OCI-LY3 (cell line): ENCODE data around the gene NDUFV1.
"Not testable (repeated sequence)": the region's sequence is repeated elsewhere in the genome, so short reads cannot be mapped to it uniquely, and the experiment has no call there.

Experiments used
- H2AFZ ChIP-seq: fragments of 200-600, 300-600 bp; shearing (Covaris generic); 2 replicates; pipeline ENCODE4 v1.6.0; 2014; ENCODE audit warnings: antibody characterized with exemption, low read depth, low read length
- H3K27ac ChIP-seq: fragments of 200-600, 300-600 bp; sonication (generic); 2 replicates; pipeline ENCODE4 v1.5.1; 2014; ENCODE audit warnings: mild to moderate bottlenecking, low read length, moderate library complexity, mixed read lengths
- H3K27me3 ChIP-seq: fragments of 200-600, 300-600 bp; sonication (generic); 2 replicates; pipeline ENCODE4 v1.6.1; 2014; ENCODE audit warnings: low read depth, low read length, mixed read lengths
- H3K36me3 ChIP-seq: fragments of 200-600, 300-600 bp; sonication (generic); replicated peaks from 2 replicates; pipeline ENCODE3; 2014; ENCODE audit warnings: low read depth, low read length, mixed read lengths
- H3K4me1 ChIP-seq: fragments of 300-600, 200-600 bp; sonication (generic); 2 replicates; pipeline ENCODE4 v1.6.1; 2014; ENCODE audit warnings: low read length, mixed read lengths
- H3K4me2 ChIP-seq: fragments of 200-600, 300-600 bp; sonication (generic); 2 replicates; pipeline ENCODE4 v1.6.1; 2014; ENCODE audit warnings: low read length, mixed read lengths
- H3K4me3 ChIP-seq: fragments of 300-600, 200-600 bp; sonication (generic); 2 replicates; pipeline ENCODE4 v1.5.1; 2014; ENCODE audit warnings: antibody characterized with exemption, mild to moderate bottlenecking, low read length, moderate library complexity
- H3K79me2 ChIP-seq: fragments of 300-600, 200-600 bp; shearing (Covaris generic); 2 replicates; pipeline ENCODE4 v1.6.1; 2014; ENCODE audit warnings: mild to moderate bottlenecking, low read length, mixed read lengths
- H3K9ac ChIP-seq: fragments of 300-600, 200-600 bp; shearing (Covaris generic); 2 replicates; pipeline ENCODE4 v1.6.0; 2014; ENCODE audit warnings: mild to moderate bottlenecking, low read length, moderate library complexity
- H3K9me3 ChIP-seq: fragments of 200-600, 300-600 bp; shearing (Covaris generic); 2 replicates; pipeline ENCODE4 v1.6.1; 2014; ENCODE audit warnings: low read length, mixed read lengths; ENCODE audit not compliant: insufficient read depth
- H4K20me1 ChIP-seq: fragments of 200-600, 300-600 bp; sonication (generic); 2 replicates; pipeline ENCODE4 v1.6.1; 2016; ENCODE audit warnings: low read length, mixed read lengths; ENCODE audit not compliant: insufficient read depth
- CTCF ChIP-seq: fragments of 200-600, 300-600 bp; sonication (generic); IDR thresholded peaks from 2 replicates; pipeline ENCODE4 v1.5.1; 2014; ENCODE audit warnings: antibody characterized with exemption, low read length, low read depth
- EZH2phosphoT487 ChIP-seq: fragments of 200-600 bp; shearing (Covaris generic); IDR thresholded peaks from 2 replicates; pipeline ENCODE4 v1.6.1; 2018; ENCODE audit warnings: antibody characterized with exemption, mixed run types, low read depth

Gene NDUFV1

DNA sequence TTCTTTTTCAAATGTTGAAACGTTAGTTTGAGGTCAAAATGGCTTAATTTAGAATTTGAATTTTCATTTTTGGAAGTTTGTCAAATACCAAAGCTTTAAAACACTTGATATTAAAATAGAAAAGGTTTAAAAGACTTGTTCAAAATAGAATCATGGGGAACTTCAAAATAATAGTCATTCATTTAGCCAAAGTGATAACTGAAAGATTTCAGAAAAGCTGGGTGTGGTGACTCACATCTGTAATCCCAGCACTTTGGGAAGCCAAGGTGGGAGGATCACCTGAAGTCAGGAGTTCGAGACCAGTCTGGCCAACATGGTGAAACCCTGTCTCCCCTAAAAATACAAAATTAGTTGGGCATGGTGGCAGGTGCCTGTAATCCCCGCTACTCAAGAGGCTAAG lies 12.3 kb upstream of the NDUFV1 start:
- Histone ChIP-seq H3K4me1 (peaks cover 12% of the 10 kb centered on the region), H3K9me3 (peaks cover 3% of the 10 kb centered on the region; the same call in 1 of the 2 replicates), H3K79me2 (no peaks in the 10 kb centered on the region), H3K4me2 (no peak overlapping the region), H3K27ac (no peak overlapping the region), H3K4me3 (no peak overlapping the region), H3K27me3 (0 out of 2 replicates have a peak, but pooled peaks cover 5% of the 10 kb centered on the region), H3K9ac (no peak overlapping the region), H3K36me3 (peaks cover 6% of the 10 kb centered on the region), H2AFZ (no peak overlapping the region), H4K20me1 (no peaks in the 10 kb centered on the region)
- TF ChIP-seq CTCF (no peak), EZH2phosphoT487 (no peak)

DNA sequence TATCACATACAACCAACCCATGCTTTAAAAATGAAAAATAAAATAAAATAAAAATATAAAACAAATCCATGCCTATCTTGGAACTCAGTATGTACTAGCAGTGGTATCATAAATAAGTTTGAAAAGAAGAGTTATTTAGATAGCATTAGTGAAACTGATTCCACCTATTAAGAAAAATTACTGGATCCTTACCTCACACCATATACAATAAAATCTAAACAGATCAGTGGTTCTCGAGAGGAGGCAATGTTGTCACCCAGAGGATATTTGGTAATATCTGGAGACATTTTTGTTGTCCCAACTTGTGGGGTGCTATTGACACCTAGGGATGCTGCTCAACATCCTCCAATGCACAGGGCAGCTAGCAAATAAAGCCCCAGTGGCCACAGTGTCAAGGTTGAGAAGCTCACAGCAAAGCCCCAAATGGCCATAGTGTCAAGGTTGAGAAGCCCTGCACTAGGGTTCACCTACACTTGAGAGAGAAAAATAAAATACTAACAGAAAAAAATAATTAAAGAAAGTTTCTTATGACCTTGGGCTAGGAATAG lies 9.9 kb upstream of the NDUFV1 start:
- no peak overlapping the region for H3K27ac ChIP-seq
- TF ChIP-seq EZH2phosphoT487 (no peak), CTCF (no peak)
- no peak overlapping the region for H3K4me2 ChIP-seq
- H3K36me3 ChIP-seq = no peaks in the 10 kb centered on the region
- H3K9me3 ChIP-seq = peaks cover 3% of the 10 kb centered on the region; the same call in 1 of the 2 replicates
- no peak overlapping the region for H3K4me3 ChIP-seq
- H2AFZ ChIP-seq = no peak overlapping the region
- H3K79me2 ChIP-seq = no peaks in the 10 kb centered on the region
- H3K4me1 ChIP-seq = peaks cover 9% of the 10 kb centered on the region
- H3K9ac ChIP-seq = no peak overlapping the region
- H3K27me3 ChIP-seq = peaks cover 16% of the 10 kb centered on the region; the same call in 1 of the 2 replicates
- no peaks in the 10 kb centered on the region for H4K20me1 ChIP-seq

GRCh38 chr11:67597458-67597857 lies 9.3 kb upstream of the NDUFV1 start:
- H3K4me2 ChIP-seq, H4K20me1 ChIP-seq, H3K4me3 ChIP-seq, H3K36me3 ChIP-seq, H3K9me3 ChIP-seq, H3K9ac ChIP-seq, H3K27ac ChIP-seq, H3K4me1 ChIP-seq, H3K79me2 ChIP-seq, H2AFZ ChIP-seq: not testable (repeated sequence)
- H3K27me3 ChIP-seq = peaks cover 16% of the 10 kb centered on the region; the same call in 1 of the 2 replicates

DNA sequence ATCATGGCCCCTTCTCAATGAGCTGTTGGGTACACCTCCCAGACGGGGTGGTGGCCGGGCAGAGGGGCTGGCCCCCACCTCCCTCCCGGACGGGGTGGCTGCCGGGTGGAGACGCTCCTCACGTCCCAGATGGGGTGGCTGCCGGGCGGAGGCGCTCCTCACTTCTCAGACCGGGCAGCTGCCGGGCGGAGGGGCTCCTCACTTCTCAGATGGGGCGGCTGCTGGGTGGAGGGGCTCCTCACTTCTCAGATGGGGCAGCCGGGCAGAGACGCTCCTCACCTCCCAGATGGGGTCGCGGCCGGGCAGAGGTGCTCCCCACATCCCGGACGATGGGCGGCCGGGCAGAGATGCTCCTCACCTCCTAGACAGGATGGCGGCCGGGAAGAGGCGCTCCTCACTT lies 8.8 kb upstream of the NDUFV1 start:
- H3K9me3 ChIP-seq, H3K79me2 ChIP-seq, H3K4me1 ChIP-seq, H2AFZ ChIP-seq, H3K4me2 ChIP-seq, H4K20me1 ChIP-seq, H3K36me3 ChIP-seq, H3K4me3 ChIP-seq, H3K27ac ChIP-seq, H3K9ac ChIP-seq: not testable (repeated sequence)
- peaks cover 20% of the 10 kb centered on the region; the same call in 1 of the 2 replicates for H3K27me3 ChIP-seq

- Histone ChIP-seq H3K4me1 (peaks cover 9% of the 10 kb centered on the region), H3K9me3 (peaks cover 8% of the 10 kb centered on the region), H3K9ac (no peak overlapping the region), H3K27ac (no peak overlapping the region), H3K4me3 (no peak overlapping the region), H4K20me1 (no peaks in the 10 kb centered on the region), H3K4me2 (no peak overlapping the region), H2AFZ (no peak overlapping the region), H3K27me3 (peaks cover 21% of the 10 kb centered on the region; the same call in 1 of the 2 replicates), H3K36me3 (no peaks in the 10 kb centered on the region), H3K79me2 (no peaks in the 10 kb centered on the region)
- no peak for TF ChIP-seq CTCF
- TF ChIP-seq EZH2phosphoT487 = no peak
Observed at GRCh38 chr11:67599149-67599548, 7.6 kb upstream of the NDUFV1 start.
